ENCODE results near the gene TMEM169.

Gene TMEM169

GRCh38 chr2:216092646-216093045 is 10.9 kb downstream of the TMEM169 start:
- H3K27ac ChIP-seq: no peak overlapping the region
- TF ChIP-seq ZFX (IDR thresholded peaks at IDR 0.05): no peak
- TF ChIP-seq, protein P1, sequence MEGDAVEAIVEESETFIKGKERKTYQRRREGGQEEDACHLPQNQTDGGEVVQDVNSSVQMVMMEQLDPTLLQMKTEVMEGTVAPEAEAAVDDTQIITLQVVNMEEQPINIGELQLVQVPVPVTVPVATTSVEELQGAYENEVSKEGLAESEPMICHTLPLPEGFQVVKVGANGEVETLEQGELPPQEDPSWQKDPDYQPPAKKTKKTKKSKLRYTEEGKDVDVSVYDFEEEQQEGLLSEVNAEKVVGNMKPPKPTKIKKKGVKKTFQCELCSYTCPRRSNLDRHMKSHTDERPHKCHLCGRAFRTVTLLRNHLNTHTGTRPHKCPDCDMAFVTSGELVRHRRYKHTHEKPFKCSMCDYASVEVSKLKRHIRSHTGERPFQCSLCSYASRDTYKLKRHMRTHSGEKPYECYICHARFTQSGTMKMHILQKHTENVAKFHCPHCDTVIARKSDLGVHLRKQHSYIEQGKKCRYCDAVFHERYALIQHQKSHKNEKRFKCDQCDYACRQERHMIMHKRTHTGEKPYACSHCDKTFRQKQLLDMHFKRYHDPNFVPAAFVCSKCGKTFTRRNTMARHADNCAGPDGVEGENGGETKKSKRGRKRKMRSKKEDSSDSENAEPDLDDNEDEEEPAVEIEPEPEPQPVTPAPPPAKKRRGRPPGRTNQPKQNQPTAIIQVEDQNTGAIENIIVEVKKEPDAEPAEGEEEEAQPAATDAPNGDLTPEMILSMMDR (conservative IDR thresholded peaks at IDR 0.05): no peak

- no peak overlapping the region for H3K27ac ChIP-seq
- TF ChIP-seq, protein P1 (conservative IDR thresholded peaks at IDR 0.05): no peak
- TF ChIP-seq ZFX (IDR thresholded peaks at IDR 0.05): no peak
Observed at GRCh38 chr2:216094701-216095100, 13.0 kb downstream of the TMEM169 start.

- no peak overlapping the region for H3K27ac ChIP-seq
- no peak for TF ChIP-seq ZFX (IDR thresholded peaks at IDR 0.05)
Observed at GRCh38 chr2:216098421-216099334, 17.0 kb downstream of the TMEM169 start.

- no peak overlapping the region for H3K27ac ChIP-seq
- TF ChIP-seq ZFX (IDR thresholded peaks at IDR 0.05): no peak
- TF ChIP-seq, protein P1 (conservative IDR thresholded peaks at IDR 0.05): no peak
Observed at GRCh38 chr2:216101109-216101508, 19.4 kb downstream of the TMEM169 start.

- no peak overlapping the region for H3K27ac ChIP-seq
- TF ChIP-seq, protein P1 (conservative IDR thresholded peaks at IDR 0.05): no peak
- TF ChIP-seq ZFX (IDR thresholded peaks at IDR 0.05): no peak
Observed at GRCh38 chr2:216103213-216103612, 21.5 kb downstream of the TMEM169 start.

- TF ChIP-seq, protein P1 (conservative IDR thresholded peaks at IDR 0.05): no peak
- no peak for TF ChIP-seq ZFX (IDR thresholded peaks at IDR 0.05)
- H3K27ac ChIP-seq: no peak overlapping the region
Observed at GRCh38 chr2:216104691-216105090, 23.0 kb downstream of the TMEM169 start.

DNA sequence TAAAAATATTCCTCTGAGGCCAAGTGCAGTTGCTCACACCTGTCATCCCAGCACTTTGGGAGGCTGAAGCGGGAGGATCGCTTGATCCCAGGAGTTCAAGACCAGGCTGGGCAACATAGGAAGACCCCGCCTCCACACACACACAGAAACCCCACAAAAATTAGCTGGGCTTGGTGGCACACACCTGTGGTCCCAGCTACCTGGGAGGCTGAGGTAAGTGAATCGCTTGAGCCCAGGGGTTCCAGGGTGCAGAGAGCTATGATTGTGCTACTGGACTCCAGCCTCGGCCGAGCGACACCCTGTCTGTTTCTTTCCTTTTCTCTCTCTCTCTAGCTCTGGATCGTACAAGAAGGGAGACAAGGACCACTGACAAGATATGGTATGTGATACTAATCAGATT is 25.6 kb downstream of the TMEM169 start:
- no peak for TF ChIP-seq ZFX (IDR thresholded peaks at IDR 0.05)
- TF ChIP-seq, protein P1 (conservative IDR thresholded peaks at IDR 0.05): no peak
- H3K27ac ChIP-seq: no peak overlapping the region

GRCh38 chr2:216107760-216108159 is 26.0 kb downstream of the TMEM169 start:
- no peak for TF ChIP-seq ZFX (IDR thresholded peaks at IDR 0.05)
- TF ChIP-seq, protein P1 (conservative IDR thresholded peaks at IDR 0.05): no peak
- no peak overlapping the region for H3K27ac ChIP-seq
